Testis (tissue), 2 donors: ENCODE data around the gene CNKSR1.

Experiments used
- CTCF ChIP-seq, 3 experiments: fragments of 450-650 bp in 2 of 3; fragments of 200-600 bp in 1 of 3; sonication (generic) in 1 of 3; IDR thresholded peaks; one replicate each; pipeline ENCODE4 v1.5.1; 2016 to 2019; ENCODE audit warnings: antibody characterized with exemption in 3 of 3, mild to moderate bottlenecking in 2 of 3, moderate library complexity in 1 of 3
- POLR2A ChIP-seq: fragments of 450-650 bp; IDR thresholded peaks from one replicate; pipeline ENCODE4 v1.6.1; 2017; ENCODE audit warnings: antibody characterized with exemption, mild to moderate bottlenecking, moderate library complexity

GRCh38 chr1:26142159-26142558 is 35.1 kb upstream of the CNKSR1 start:
- TF ChIP-seq CTCF (IDR thresholded peaks at IDR 0.05) (no peak), POLR2A (no peak)
